ENCODE data around the gene GOLGA8N. TPM values are rescaled to one million over a fixed set of nuclear protein-coding genes. Genes with fewer than 3 reads are reported as not detected.

The GOLGA8N gene
- total RNA-seq, 2 experiments from 2014 or later = 13.2 to 13.8 TPM

DNA sequence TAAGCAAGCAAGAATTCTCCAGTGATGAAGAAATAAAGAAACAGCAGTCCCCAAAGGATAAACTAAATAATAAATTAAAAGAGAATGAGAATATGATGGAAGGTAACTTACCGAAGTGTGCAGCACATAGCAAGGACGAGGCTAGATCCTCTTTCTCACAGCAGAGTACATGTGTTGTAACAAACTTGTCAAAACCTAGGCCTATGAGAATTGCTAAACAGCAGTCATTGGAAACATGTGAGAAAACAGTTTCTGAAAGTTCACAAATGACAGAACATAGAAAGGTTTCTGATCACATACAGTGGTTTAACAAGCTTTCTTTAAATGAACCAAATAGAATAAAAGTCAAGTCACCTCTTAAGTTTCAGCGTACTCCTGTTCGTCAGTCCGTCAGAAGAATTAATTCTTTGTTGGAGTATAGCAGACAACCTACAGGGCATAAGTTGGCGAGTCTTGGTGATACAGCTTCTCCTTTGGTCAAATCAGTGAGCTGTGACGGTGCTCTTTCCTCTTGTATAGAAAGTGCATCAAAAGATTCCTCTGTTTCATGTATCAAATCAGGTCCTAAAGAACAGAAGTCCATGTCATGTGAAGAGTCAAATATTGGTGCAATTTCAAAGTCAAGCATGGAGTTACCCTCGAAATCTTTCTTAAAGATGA, 43.8 kb downstream of the GOLGA8N start:
- no peak overlapping the region for H3K4me3 Mint-ChIP-seq
- no peak overlapping the region for H3K27ac Mint-ChIP-seq
- peaks cover 70% of the 10 kb centered on the region for H3K36me3 Mint-ChIP-seq (ENCODE audit: low read depth)
- DNase-seq = no peak
- H3K27me3 Mint-ChIP-seq = no peaks in the 10 kb centered on the region
- ChIA-PET CTCF (interaction anchor here (0.6 to 1.2 kb wide), 2 partner anchors 12 to 58 kb away, joined by 3 to 4 read pairs; no protein-coding TSS in a partner anchor), POLR2A (no interaction called here)
- H3K4me1 Mint-ChIP-seq = no peaks in the 10 kb centered on the region
- no peaks in the 10 kb centered on the region for H3K9me3 Mint-ChIP-seq

DNA sequence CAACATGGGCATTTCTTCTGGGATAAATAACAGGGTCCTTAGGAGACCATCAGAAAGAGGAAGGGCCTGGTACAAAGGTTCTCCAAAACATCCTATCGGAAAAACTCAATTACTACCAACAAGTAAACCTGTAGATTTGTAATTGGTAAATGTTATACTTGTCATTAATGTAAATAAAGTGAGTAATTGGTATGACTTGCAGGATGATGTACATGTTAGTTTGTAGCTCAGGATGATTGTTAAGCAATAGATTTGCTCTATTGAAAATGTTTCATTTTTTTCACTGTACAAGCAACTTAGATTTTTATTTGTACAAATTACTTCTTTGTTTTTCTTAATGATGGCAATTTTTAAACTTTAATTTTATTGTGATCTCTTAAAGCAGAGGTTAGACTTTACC, 44.4 kb downstream of the GOLGA8N start:
- no peaks in the 10 kb centered on the region for H3K4me1 Mint-ChIP-seq
- H3K27ac Mint-ChIP-seq = no peak overlapping the region
- H3K27me3 Mint-ChIP-seq = no peaks in the 10 kb centered on the region
- no peak overlapping the region for H3K4me3 Mint-ChIP-seq
- no peaks in the 10 kb centered on the region for H3K9me3 Mint-ChIP-seq
- POLR2A ChIA-PET = no interaction called here
- no peak for DNase-seq
- CTCF ChIA-PET = interaction anchor here (1.2 kb wide), 1 partner anchor 11 kb away, joined by 4 read pairs; no protein-coding TSS in a partner anchor
- H3K36me3 Mint-ChIP-seq (ENCODE audit: low read depth) = peaks cover 70% of the 10 kb centered on the region

DNA sequence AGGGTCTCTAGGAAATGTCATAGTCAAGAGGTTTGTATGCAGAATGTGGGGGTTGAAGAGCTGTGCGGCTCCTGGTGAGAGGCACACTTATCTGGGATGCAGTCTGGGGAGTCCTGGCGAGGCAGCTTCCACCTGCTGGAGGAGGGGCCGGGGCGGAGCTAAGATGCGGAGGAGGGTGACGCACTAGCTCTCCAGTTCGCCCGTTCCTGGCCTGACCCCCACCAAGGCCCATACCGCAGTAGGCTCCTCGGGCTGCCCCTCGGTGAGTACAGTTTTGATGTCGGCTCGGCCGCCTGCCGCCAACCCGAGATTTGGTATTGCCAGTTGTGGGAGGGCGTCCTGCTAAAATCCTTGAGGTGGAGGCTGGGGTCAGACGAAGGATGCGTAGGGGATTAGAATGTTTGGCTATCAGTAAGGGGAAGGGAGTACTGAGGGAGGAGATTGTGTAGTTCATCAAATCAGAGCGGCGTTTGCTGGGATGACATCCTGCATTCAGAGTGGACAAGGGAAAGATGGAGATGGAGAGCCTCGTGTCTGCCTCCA, 48.3 kb downstream of the GOLGA8N start, which contains the start of gene SCG5:
Gene SCG5, plus strand, starts transcription at position 194 of the 543 bp plus-strand sequence. CDS start 1,883 bp downstream, outside the sequence.
- no peak within 1 kb of the TSS for H3K27ac Mint-ChIP-seq
- ChIA-PET CTCF (interaction anchor here (1.0 kb wide), 1 partner anchor 11 kb away, joined by 4 read pairs; no protein-coding TSS in a partner anchor), POLR2A (interaction anchor here (1.4 kb wide), 1 partner anchor 9 kb away, joined by 5 read pairs; no protein-coding TSS in a partner anchor)
- peaks cover 3% of the 10 kb centered on the region for H3K4me1 Mint-ChIP-seq
- peaks cover 53% of the 10 kb centered on the region for H3K36me3 Mint-ChIP-seq (ENCODE audit: low read depth)
- no peak within 1 kb of the TSS for H3K4me3 Mint-ChIP-seq
- H3K9me3 Mint-ChIP-seq = no peaks in the 10 kb centered on the region
- no peak for DNase-seq
- no peaks in the 10 kb centered on the region for H3K27me3 Mint-ChIP-seq

DNA sequence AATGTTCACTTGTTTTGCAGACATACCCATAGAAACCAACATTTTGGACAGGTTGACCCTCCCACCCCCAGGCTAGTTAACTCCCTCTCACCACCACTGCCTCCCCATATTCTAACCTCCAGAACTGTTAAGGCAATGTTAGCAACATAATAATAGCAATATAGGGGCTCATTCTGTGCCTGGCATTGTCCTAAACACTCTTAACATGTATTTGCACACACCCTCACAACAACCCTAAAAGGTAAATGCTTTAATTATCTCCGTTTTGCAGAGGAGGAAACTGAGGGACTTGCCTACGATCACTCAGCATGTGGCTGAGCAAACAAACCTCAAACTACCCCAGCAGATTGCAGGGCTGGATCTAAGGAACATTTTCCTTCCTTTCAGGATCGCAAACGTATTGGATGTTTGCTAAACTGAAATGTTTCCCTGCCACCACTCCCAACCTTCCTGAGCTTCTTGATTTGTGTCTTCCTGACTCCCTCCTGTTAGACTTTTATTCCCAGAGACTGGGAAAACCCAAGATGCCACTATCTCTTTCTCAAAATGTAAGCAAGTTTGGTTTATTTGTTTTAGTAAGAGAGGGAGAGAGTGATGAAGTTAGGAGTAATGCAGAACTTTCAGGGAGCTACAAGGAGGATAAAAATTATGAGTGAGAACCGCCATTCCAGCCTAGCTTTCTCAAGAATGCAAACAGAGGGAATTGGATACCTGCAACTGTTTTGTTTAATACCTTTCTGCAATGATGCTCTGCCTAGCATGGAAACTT, 49.6 kb downstream of the GOLGA8N start:
- peaks cover 46% of the 10 kb centered on the region for H3K36me3 Mint-ChIP-seq (ENCODE audit: low read depth)
- POLR2A ChIA-PET = interaction anchor here (2.3 kb wide), 1 partner anchor 8 kb away, joined by 7 read pairs; no protein-coding TSS in a partner anchor
- no peaks in the 10 kb centered on the region for H3K27me3 Mint-ChIP-seq

DNA sequence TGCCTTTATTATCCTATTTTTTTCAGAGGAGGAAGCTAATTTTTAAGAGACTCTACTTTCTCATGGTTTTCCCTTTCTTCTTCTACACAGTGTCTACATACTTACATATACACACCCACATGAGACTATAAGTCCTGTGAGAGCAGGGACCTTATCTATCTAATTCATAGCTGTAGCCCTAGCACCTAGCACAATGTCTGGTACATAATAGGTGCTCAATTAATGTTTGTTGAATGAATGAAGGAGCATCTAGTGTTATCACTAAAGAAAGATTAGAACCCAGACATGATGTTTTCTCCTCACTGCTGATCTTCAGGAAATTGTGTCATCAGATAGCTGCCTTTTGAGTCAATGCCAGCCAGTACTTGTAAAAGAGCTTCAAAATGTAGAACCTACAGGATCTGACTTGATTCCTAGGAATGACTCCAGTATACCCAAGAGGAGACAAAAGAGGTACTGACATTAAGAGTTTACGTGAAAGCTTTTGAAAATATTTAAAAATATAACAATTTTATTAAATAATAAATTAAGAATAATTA, 50.7 kb downstream of the GOLGA8N start:
- H3K4me3 Mint-ChIP-seq = no peak overlapping the region
- CTCF ChIA-PET = interaction anchor here (0.6 kb wide), 1 partner anchor 638 kb away, joined by 3 read pairs; no protein-coding TSS in a partner anchor
- H3K36me3 Mint-ChIP-seq (ENCODE audit: low read depth) = peaks cover 48% of the 10 kb centered on the region

More for the DNA sequence above, 49.6 kb downstream of the GOLGA8N start:
- Mint-ChIP-seq H3K4me3 (no peak overlapping the region), H3K4me1 (peaks cover 3% of the 10 kb centered on the region), H3K9me3 (no peaks in the 10 kb centered on the region), H3K27ac (no peak overlapping the region)
- no peak for DNase-seq
- CTCF ChIA-PET = interaction anchor here (1.5 kb wide), 1 partner anchor 8 kb away, joined by 3 read pairs; no protein-coding TSS in a partner anchor

DNA sequence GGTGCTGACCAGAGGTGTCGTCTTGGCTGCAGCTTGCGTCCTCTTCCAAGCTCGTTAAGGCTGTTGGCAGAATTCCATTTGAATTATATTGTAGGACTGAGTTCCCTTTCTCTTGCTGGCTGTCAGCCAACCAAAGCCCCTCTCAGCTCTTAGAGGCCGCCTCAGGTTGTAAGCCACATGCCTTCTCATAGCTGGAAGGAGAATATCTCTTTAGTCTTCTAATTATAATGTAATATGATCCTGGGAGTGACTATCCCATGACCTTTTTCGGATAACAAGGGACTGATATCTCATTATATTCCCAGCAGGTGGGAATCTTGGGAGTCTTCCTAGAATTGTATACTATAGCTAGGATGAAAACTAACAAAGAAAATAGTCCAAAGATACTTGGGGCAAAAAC, 53.0 kb downstream of the GOLGA8N start:
- CTCF ChIA-PET = interaction anchor here (0.9 kb wide), 1 partner anchor 16 kb away, joined by 4 read pairs; no protein-coding TSS in a partner anchor
- Mint-ChIP-seq H3K4me3 (no peak overlapping the region), H3K9me3 (no peaks in the 10 kb centered on the region), H3K4me1 (peaks cover 3% of the 10 kb centered on the region), H3K27ac (no peak overlapping the region), H3K36me3 (ENCODE audit: low read depth) (peaks cover 36% of the 10 kb centered on the region), H3K27me3 (no peaks in the 10 kb centered on the region)
- POLR2A ChIA-PET = no interaction called here
- DNase-seq = no peak

More for the DNA sequence above, 50.7 kb downstream of the GOLGA8N start:
- H3K27ac Mint-ChIP-seq = no peak overlapping the region
- H3K9me3 Mint-ChIP-seq = no peaks in the 10 kb centered on the region
- H3K27me3 Mint-ChIP-seq = no peaks in the 10 kb centered on the region
- POLR2A ChIA-PET = interaction anchor here (2.3 kb wide), 1 partner anchor 9 kb away, joined by 7 read pairs; no protein-coding TSS in a partner anchor
- no peak for DNase-seq
- peaks cover 3% of the 10 kb centered on the region for H3K4me1 Mint-ChIP-seq

DNA sequence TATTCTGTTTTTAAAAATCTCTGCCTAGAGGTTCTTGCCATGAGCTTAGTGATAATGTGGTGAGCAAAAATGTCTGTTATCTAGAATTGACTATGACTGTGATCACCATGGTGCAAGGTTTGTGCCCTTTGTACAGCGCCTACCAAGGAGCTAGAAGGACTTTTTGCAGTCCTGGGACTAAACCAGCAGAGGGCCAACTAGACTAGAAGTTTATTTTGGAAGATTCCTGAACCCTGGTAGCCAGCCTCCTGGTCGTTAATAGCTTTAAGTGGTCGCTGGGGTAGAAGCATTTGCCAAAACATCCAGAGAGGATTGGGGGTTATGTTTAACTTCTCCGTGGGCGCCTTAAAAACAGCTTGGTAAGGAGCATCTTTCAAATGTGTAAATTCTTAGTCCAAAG, 56.1 kb downstream of the GOLGA8N start:
- ChIA-PET CTCF (interaction anchor here (1.1 to 1.4 kb wide), 4 partner anchors 11 to 16 kb away, joined by 3 to 7 read pairs (median 4); no protein-coding TSS in a partner anchor), POLR2A (no interaction called here)
- no peaks in the 10 kb centered on the region for H3K27me3 Mint-ChIP-seq
- peaks cover 8% of the 10 kb centered on the region for H3K4me1 Mint-ChIP-seq
- H3K27ac Mint-ChIP-seq = no peak overlapping the region
- no peak overlapping the region for H3K4me3 Mint-ChIP-seq
- no peaks in the 10 kb centered on the region for H3K9me3 Mint-ChIP-seq
- DNase-seq = no peak
- H3K36me3 Mint-ChIP-seq (ENCODE audit: low read depth) = peaks cover 55% of the 10 kb centered on the region

DNA sequence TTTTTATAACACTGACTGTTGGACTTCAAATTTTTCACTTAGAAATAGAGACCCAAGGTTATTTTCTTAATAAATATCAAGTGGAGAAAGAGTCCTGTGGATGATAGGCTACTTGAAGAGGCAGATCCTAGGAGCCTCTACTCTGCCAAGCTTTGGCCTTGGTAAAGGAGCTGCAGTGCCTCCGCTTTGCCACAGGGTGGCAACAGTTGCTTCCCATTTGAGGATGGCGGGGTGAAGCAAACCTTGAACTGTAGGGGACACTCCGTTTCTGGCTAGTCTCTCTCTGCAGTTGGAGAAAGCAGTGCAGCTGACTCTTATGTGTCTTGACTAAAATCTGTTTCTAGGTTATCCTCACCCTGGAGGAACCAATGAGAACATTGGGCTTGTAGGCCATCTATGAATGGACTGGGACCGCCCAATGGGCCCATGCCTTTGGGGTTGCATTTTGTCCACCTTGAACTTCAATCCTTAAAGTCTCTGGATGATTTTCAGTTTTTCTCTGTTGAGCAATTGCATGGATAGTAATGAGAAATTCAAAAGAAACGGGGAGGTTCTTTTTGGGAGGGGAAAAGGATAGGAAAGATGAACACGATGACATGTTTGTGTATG, 58.1 kb downstream of the GOLGA8N start:
- ChIA-PET POLR2A (interaction anchor here (0.9 kb wide), 1 partner anchor 9 kb away, joined by 3 read pairs; no protein-coding TSS in a partner anchor), CTCF (interaction anchor here (1.0 to 1.7 kb wide), 4 partner anchors 8 to 20 kb away, joined by 3 to 13 read pairs (median 5); no protein-coding TSS in a partner anchor)
- Mint-ChIP-seq H3K4me1 (peaks cover 7% of the 10 kb centered on the region), H3K27ac (no peak overlapping the region), H3K9me3 (no peaks in the 10 kb centered on the region), H3K4me3 (no peak overlapping the region), H3K27me3 (no peaks in the 10 kb centered on the region), H3K36me3 (ENCODE audit: low read depth) (peaks cover 48% of the 10 kb centered on the region)
- DNase-seq = peak; percentile 55

DNA sequence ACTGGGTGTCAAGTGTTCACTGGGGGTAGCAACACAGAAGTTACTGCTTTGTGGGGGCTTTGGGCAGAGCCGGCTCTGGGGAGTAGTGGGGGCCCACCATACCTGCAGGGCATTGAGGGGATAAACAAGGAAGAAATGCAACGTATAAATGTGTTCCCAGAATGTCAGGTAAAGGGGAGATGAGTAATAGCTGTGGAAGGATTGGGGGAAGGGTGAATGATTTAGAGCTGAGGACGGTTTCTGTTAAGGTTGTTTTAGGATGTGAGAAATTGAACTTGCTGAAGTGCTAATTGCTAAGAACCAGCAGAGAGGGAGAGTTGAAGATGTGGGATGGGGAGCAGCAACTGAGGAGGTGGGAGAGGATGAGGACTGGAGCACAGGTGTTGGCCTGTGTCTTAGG, 58.9 kb downstream of the GOLGA8N start:
- POLR2A ChIA-PET = no interaction called here
- CTCF ChIA-PET = interaction anchor here (0.9 to 1.0 kb wide), 2 partner anchors 10 to 11 kb away, joined by 4 to 5 read pairs; no protein-coding TSS in a partner anchor
- peaks cover 11% of the 10 kb centered on the region for H3K4me1 Mint-ChIP-seq
- no peaks in the 10 kb centered on the region for H3K9me3 Mint-ChIP-seq
- H3K36me3 Mint-ChIP-seq (ENCODE audit: low read depth) = peaks cover 51% of the 10 kb centered on the region
- no peak for DNase-seq
- no peak overlapping the region for H3K27ac Mint-ChIP-seq
- no peak overlapping the region for H3K4me3 Mint-ChIP-seq
- no peaks in the 10 kb centered on the region for H3K27me3 Mint-ChIP-seq

DNA sequence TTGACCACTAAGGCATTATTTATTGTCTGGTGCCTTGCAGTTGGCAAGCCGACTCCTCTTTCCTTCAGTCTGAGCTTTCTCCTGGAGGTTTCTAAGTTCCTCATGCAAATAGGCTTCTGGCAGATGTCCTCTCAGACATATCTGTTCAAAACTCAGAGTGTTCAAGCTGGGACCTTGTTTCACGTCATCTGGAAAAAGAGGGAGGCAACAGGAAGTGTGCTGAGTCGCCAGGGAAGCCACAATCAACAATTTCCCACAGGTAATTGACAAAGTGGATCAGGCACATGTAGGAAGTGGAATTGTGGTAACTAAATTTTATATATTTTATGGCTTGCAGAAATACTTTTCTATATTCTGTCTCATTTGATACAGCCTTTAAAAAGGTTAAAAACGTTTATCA, 62.8 kb downstream of the GOLGA8N start:
- Mint-ChIP-seq H3K9me3 (no peaks in the 10 kb centered on the region), H3K4me1 (peaks cover 18% of the 10 kb centered on the region), H3K4me3 (no peak overlapping the region), H3K27me3 (no peaks in the 10 kb centered on the region), H3K36me3 (ENCODE audit: low read depth) (peaks cover 56% of the 10 kb centered on the region), H3K27ac (no peak overlapping the region)
- ChIA-PET POLR2A (interaction anchor here (0.9 to 1.0 kb wide), 2 partner anchors 10 to 19 kb away, joined by 3 read pairs; no protein-coding TSS in a partner anchor), CTCF (interaction anchor here (1.4 kb wide), 1 partner anchor 27 kb away, joined by 3 read pairs; no protein-coding TSS in a partner anchor)
- no peak for DNase-seq

DNA sequence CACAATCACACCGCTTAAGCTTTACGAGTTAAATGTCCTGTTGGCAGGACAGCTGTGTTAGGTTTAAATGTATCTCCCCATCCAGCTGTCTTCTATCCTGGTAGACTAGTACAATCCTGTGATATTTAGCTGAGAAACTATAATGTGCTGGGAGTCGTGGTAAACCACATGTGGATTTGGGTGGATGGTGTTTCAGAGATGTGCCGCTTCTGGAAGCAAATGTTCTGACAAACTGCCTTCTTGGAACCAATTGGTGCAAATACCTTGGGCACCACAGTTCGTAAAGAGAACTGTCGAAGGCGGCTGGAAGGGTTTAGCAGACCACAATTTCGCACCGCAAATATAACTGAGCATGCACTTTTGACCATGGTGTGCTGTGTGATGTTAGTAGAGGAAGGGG, 63.2 kb downstream of the GOLGA8N start:
- no peaks in the 10 kb centered on the region for H3K9me3 Mint-ChIP-seq
- CTCF ChIA-PET = interaction anchor here (1.4 kb wide), 1 partner anchor 26 kb away, joined by 3 read pairs; no protein-coding TSS in a partner anchor
- no peaks in the 10 kb centered on the region for H3K27me3 Mint-ChIP-seq
- no peak for DNase-seq
- no peak overlapping the region for H3K27ac Mint-ChIP-seq
- H3K36me3 Mint-ChIP-seq (ENCODE audit: low read depth) = peaks cover 55% of the 10 kb centered on the region
- peaks cover 16% of the 10 kb centered on the region for H3K4me1 Mint-ChIP-seq
- no peak overlapping the region for H3K4me3 Mint-ChIP-seq
- POLR2A ChIA-PET = interaction anchor here (1.0 kb wide), 1 partner anchor 19 kb away, joined by 3 read pairs; no protein-coding TSS in a partner anchor
